WTC11 (cell line): ENCODE measurements around the gene TMEM132E. TPM values are rescaled to one million over a fixed set of nuclear protein-coding genes. Genes with fewer than 3 reads are reported as not detected.

Experiments used
- ATAC-seq: fragments of 200-7000 bp; cut with Tn5 transposase; 2 replicates; pipeline ENCODE4 v1.10.0; 2021; ENCODE audit warnings: mild to moderate bottlenecking, moderate library complexity
- CTCF ChIA-PET: fragments of 300-600 bp; sonication (Branson Sonifier 250); formaldehyde crosslinking; loops from one replicate; lab custom pipeline; 2021; ENCODE audit warnings: antibody characterized with exemption; lab: Charles Lee
- POLR2A ChIA-PET: fragments of 350-600 bp; sonication (Branson Sonifier 250); formaldehyde crosslinking; loops from one replicate; lab custom pipeline; 2021; ENCODE audit warnings: antibody characterized with exemption; lab: Charles Lee
- DNase-seq: peaks from one replicate; pipeline ENCODE4 v3.0.0; 2021; ENCODE audit warnings: low spot score
- H3K27ac Mint-ChIP-seq: 2 replicates; pipeline ENCODE4 v1.8.0; 2021; ENCODE audit warnings: mixed read lengths
- H3K27me3 Mint-ChIP-seq: 2 replicates; pipeline ENCODE4 v1.8.0; 2021; ENCODE audit warnings: low read depth, mild to moderate bottlenecking, moderate library complexity, mixed read lengths
- H3K36me3 Mint-ChIP-seq: 2 replicates; pipeline ENCODE4 v1.8.0; 2021; ENCODE audit warnings: mixed read lengths
- H3K4me1 Mint-ChIP-seq: 2 replicates; pipeline ENCODE4 v1.8.0; 2022; ENCODE audit warnings: mixed read lengths
- H3K4me3 Mint-ChIP-seq: 2 replicates; pipeline ENCODE4 v1.8.0; 2021; ENCODE audit warnings: mild to moderate bottlenecking, moderate library complexity, mixed read lengths
- H3K9me3 Mint-ChIP-seq: 2 replicates; pipeline ENCODE4 v1.8.0; 2021; ENCODE audit warnings: mixed read lengths
- ATF1 ChIP-seq: sonication (generic); formaldehyde crosslinking; IDR thresholded peaks from 2 replicates; pipeline ENCODE4 v1.8.1; 2023; ENCODE audit warnings: mild to moderate bottlenecking, moderate library complexity, missing genetic modification reagents
- EMX1 ChIP-seq: fragments of 250-450 bp; sonication (Bioruptor Pico); IDR thresholded peaks from 2 replicates; pipeline ENCODE4 v1.8.0; 2021; ENCODE audit warnings: mild to moderate bottlenecking
- ESRRA ChIP-seq: sonication (generic); formaldehyde crosslinking; IDR thresholded peaks from 2 replicates; pipeline ENCODE4 v1.8.1; 2022; ENCODE audit warnings: mild to moderate bottlenecking, missing genetic modification reagents, borderline replicate concordance
- FOXP4 ChIP-seq: sonication (generic); formaldehyde crosslinking; IDR thresholded peaks from 2 replicates; pipeline ENCODE4 v1.8.0; 2022; ENCODE audit warnings: mild to moderate bottlenecking, missing genetic modification reagents
- IRF2 ChIP-seq: sonication (generic); formaldehyde crosslinking; IDR thresholded peaks from 2 replicates; pipeline ENCODE4 v1.8.0; 2022; ENCODE audit warnings: low read depth, missing genetic modification reagents, borderline replicate concordance
- KAT7 ChIP-seq: sonication (generic); formaldehyde crosslinking; IDR thresholded peaks from 2 replicates; pipeline ENCODE4 v1.8.1; 2023; ENCODE audit warnings: missing genetic modification reagents, mild to moderate bottlenecking, borderline replicate concordance
- MXD4 ChIP-seq: fragments of 250-450 bp; sonication (Bioruptor Pico); IDR thresholded peaks from 2 replicates; pipeline ENCODE4 v1.8.0; 2021; ENCODE audit warnings: mild to moderate bottlenecking, moderate library complexity, borderline replicate concordance
- NFATC4 ChIP-seq: fragments of 250-450 bp; sonication (Bioruptor Pico); IDR thresholded peaks from 2 replicates; pipeline ENCODE4 v1.9.0; 2021; ENCODE audit warnings: mild to moderate bottlenecking
- NR1H2 ChIP-seq: sonication (generic); formaldehyde crosslinking; IDR thresholded peaks from 2 replicates; pipeline ENCODE4 v1.9.0; 2021; ENCODE audit warnings: mild to moderate bottlenecking, moderate library complexity, missing genetic modification reagents
- NR2C2 ChIP-seq: sonication (generic); formaldehyde crosslinking; IDR thresholded peaks from 2 replicates; pipeline ENCODE4 v1.8.0; 2022; ENCODE audit warnings: mild to moderate bottlenecking, missing genetic modification reagents
- NR3C1 ChIP-seq: sonication (generic); formaldehyde crosslinking; conservative IDR thresholded peaks from 2 replicates; pipeline ENCODE4 v1.8.1; 2023; ENCODE audit warnings: low read depth, mild to moderate bottlenecking, missing genetic modification reagents
- ZBTB21 ChIP-seq: sonication (generic); formaldehyde crosslinking; IDR thresholded peaks from 2 replicates; pipeline ENCODE4 v1.8.1; 2023; ENCODE audit warnings: mild to moderate bottlenecking, missing genetic modification reagents, borderline replicate concordance
- ZNF138 ChIP-seq: sonication (generic); formaldehyde crosslinking; conservative IDR thresholded peaks from 2 replicates; pipeline ENCODE4 v1.8.1; 2022; ENCODE audit warnings: mild to moderate bottlenecking, moderate library complexity, missing genetic modification reagents
- ZNF281 ChIP-seq: sonication (generic); formaldehyde crosslinking; IDR thresholded peaks from 2 replicates; pipeline ENCODE4 v1.8.0; 2023; ENCODE audit warnings: mild to moderate bottlenecking, missing genetic modification reagents
- ZNF423 ChIP-seq: fragments of 250-450 bp; sonication (Bioruptor Pico); IDR thresholded peaks from 2 replicates; pipeline ENCODE4 v2.1.2; 2022; ENCODE audit warnings: mild to moderate bottlenecking, moderate library complexity
- ZNF671 ChIP-seq: fragments of 250-450 bp; sonication (Bioruptor Pico); IDR thresholded peaks from 2 replicates; pipeline ENCODE4 v1.8.0; 2021; ENCODE audit warnings: mild to moderate bottlenecking
- total RNA-seq: library from RNA; stranded (reverse); gene quantifications from 3 replicates; pipeline ENCODE4 v1.2.3, GENCODE V29; 2021
- TF ChIP-seq, protein P1 (sequence below): sonication (generic); formaldehyde crosslinking; IDR thresholded peaks from 2 replicates; pipeline ENCODE4 v1.8.1; 2022; ENCODE audit warnings: mild to moderate bottlenecking, moderate library complexity, missing genetic modification reagents
- TF ChIP-seq, protein P2 (sequence below): sonication (generic); formaldehyde crosslinking; IDR thresholded peaks from 2 replicates; pipeline ENCODE4 v1.8.1; 2023; ENCODE audit warnings: mild to moderate bottlenecking, missing genetic modification reagents, moderate library complexity
- TF ChIP-seq, protein P3 (sequence below): sonication (generic); formaldehyde crosslinking; IDR thresholded peaks from 2 replicates; pipeline ENCODE4 v1.8.0; 2022; ENCODE audit warnings: missing genetic modification reagents

The TMEM132E gene
- total RNA-seq, 1 experiment from 2014 or later = 1.2 TPM

- TF ChIP-seq, protein P1, sequence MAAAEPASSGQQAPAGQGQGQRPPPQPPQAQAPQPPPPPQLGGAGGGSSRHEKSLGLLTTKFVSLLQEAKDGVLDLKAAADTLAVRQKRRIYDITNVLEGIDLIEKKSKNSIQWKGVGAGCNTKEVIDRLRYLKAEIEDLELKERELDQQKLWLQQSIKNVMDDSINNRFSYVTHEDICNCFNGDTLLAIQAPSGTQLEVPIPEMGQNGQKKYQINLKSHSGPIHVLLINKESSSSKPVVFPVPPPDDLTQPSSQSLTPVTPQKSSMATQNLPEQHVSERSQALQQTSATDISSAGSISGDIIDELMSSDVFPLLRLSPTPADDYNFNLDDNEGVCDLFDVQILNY (CRISPR knock-in tag) = no peak
- no peak for TF ChIP-seq EMX1 (CRISPR knock-in tag)
- no peak for TF ChIP-seq NR1H2
- TF ChIP-seq KAT7 (CRISPR knock-in tag) = no peak
- TF ChIP-seq, all 79 proteins: peak for 0
These were observed 46.8 kb downstream of the TMEM132E start (continued) for GRCh38 chr17:34626121-34626681.

- peaks cover 32% of the 10 kb centered on the region for H3K27me3 Mint-ChIP-seq
- H3K4me1 Mint-ChIP-seq = peaks cover 27% of the 10 kb centered on the region
- H3K36me3 Mint-ChIP-seq = no peaks in the 10 kb centered on the region
- TF ChIP-seq KAT7 (CRISPR knock-in tag) (no peak), NR3C1 (CRISPR knock-in tag) (no peak)
- ChIA-PET POLR2A (no interaction called here), CTCF (interaction anchor here (1.4 kb wide), 1 partner anchor 9 kb away, joined by 5 read pairs; no protein-coding TSS in a partner anchor)
- DNase-seq (no peak), ATAC-seq (no peak)
- H3K27ac Mint-ChIP-seq = no peak overlapping the region
- no peak overlapping the region for H3K4me3 Mint-ChIP-seq
- no peaks in the 10 kb centered on the region for H3K9me3 Mint-ChIP-seq
These were observed 49.5 kb downstream of the TMEM132E start for GRCh38 chr17:34628879-34629278.

GRCh38 chr17:34633351-34633750 is 54.0 kb downstream of the TMEM132E start:
- DNase-seq (peak; percentile 65), ATAC-seq (peak; percentile 43)
- POLR2A ChIA-PET = interaction anchor here (1.4 kb wide), 1 partner anchor 26 kb away, joined by 3 read pairs; no protein-coding TSS in a partner anchor
- no peaks in the 10 kb centered on the region for H3K36me3 Mint-ChIP-seq
- CTCF ChIA-PET = interaction anchor here (0.6 to 1.6 kb wide), 10 partner anchors 10 to 456 kb away, joined by 3 to 8 read pairs (median 4); no protein-coding TSS in a partner anchor
- no peaks in the 10 kb centered on the region for H3K9me3 Mint-ChIP-seq
- H3K4me3 Mint-ChIP-seq = no peak overlapping the region
- peaks cover 10% of the 10 kb centered on the region for H3K4me1 Mint-ChIP-seq
- 0 out of 2 replicates have a peak, but pooled peaks have one; percentile 18 for TF ChIP-seq ZNF281 (CRISPR knock-in tag)
- no peak for TF ChIP-seq ZNF671 (CRISPR knock-in tag)
- no peak for TF ChIP-seq NFATC4 (CRISPR knock-in tag)
- TF ChIP-seq ZNF423 = peak; percentile 39; the same call in 1 of the 2 replicates
- no peak for TF ChIP-seq ZNF138 (CRISPR knock-in tag)
- H3K27ac Mint-ChIP-seq = no peak overlapping the region
- peaks cover 25% of the 10 kb centered on the region for H3K27me3 Mint-ChIP-seq

DNA sequence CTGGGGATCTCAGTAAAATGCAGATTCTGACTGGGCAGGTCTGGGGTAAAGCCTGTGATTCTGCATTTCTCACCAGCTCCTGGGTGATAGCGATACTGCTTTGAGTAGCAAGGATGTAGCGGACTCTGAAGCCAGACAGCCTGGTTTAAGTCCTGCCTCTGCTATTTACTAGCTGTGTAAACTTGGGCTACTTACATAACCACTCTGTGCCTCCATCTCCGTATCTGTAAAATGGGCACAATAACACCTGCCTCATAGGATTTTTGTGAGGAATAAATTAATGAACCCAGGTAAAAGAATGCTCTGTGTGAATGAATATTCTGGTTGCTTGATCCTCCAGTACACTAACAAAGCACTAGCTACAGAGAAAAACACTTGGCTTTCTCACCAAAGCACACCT is 54.4 kb downstream of the TMEM132E start:
- CTCF ChIA-PET = interaction anchor here (0.8 to 1.6 kb wide), 8 partner anchors 10 to 193 kb away, joined by 3 to 8 read pairs (median 4); no protein-coding TSS in a partner anchor
- no peak for DNase-seq
- Mint-ChIP-seq H3K36me3 (no peaks in the 10 kb centered on the region), H3K9me3 (no peaks in the 10 kb centered on the region), H3K4me3 (no peak overlapping the region), H3K4me1 (peaks cover 10% of the 10 kb centered on the region), H3K27me3 (peaks cover 25% of the 10 kb centered on the region), H3K27ac (no peak overlapping the region)
- ATAC-seq = no peak
- POLR2A ChIA-PET = interaction anchor here (1.4 kb wide), 1 partner anchor 27 kb away, joined by 3 read pairs; no protein-coding TSS in a partner anchor
- TF ChIP-seq IRF2 (CRISPR knock-in tag) (no peak), ATF1 (CRISPR knock-in tag) (no peak), ZBTB21 (no peak), ESRRA (CRISPR knock-in tag) (no peak), NR2C2 (CRISPR knock-in tag) (no peak), ZNF138 (CRISPR knock-in tag) (no peak), MXD4 (no peak), FOXP4 (no peak)
- TF ChIP-seq, protein P2, sequence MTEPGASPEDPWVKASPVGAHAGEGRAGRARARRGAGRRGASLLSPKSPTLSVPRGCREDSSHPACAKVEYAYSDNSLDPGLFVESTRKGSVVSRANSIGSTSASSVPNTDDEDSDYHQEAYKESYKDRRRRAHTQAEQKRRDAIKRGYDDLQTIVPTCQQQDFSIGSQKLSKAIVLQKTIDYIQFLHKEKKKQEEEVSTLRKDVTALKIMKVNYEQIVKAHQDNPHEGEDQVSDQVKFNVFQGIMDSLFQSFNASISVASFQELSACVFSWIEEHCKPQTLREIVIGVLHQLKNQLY (CRISPR knock-in tag) = no peak
- TF ChIP-seq, protein P3, sequence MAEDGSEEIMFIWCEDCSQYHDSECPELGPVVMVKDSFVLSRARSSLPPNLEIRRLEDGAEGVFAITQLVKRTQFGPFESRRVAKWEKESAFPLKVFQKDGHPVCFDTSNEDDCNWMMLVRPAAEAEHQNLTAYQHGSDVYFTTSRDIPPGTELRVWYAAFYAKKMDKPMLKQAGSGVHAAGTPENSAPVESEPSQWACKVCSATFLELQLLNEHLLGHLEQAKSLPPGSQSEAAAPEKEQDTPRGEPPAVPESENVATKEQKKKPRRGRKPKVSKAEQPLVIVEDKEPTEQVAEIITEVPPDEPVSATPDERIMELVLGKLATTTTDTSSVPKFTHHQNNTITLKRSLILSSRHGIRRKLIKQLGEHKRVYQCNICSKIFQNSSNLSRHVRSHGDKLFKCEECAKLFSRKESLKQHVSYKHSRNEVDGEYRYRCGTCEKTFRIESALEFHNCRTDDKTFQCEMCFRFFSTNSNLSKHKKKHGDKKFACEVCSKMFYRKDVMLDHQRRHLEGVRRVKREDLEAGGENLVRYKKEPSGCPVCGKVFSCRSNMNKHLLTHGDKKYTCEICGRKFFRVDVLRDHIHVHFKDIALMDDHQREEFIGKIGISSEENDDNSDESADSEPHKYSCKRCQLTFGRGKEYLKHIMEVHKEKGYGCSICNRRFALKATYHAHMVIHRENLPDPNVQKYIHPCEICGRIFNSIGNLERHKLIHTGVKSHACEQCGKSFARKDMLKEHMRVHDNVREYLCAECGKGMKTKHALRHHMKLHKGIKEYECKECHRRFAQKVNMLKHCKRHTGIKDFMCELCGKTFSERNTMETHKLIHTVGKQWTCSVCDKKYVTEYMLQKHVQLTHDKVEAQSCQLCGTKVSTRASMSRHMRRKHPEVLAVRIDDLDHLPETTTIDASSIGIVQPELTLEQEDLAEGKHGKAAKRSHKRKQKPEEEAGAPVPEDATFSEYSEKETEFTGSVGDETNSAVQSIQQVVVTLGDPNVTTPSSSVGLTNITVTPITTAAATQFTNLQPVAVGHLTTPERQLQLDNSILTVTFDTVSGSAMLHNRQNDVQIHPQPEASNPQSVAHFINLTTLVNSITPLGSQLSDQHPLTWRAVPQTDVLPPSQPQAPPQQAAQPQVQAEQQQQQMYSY (CRISPR knock-in tag) = no peak
